22Rv1 (cell line): ENCODE results near the gene CDR2L.

Experiments
- CTCF ChIP-seq: fragments of 450-650 bp; IDR thresholded peaks from 2 replicates; pipeline ENCODE4 v1.5.1; 2017; ENCODE audit warnings: mild to moderate bottlenecking
- ZFX ChIP-seq: fragments of 450-650 bp; IDR thresholded peaks from 2 replicates; pipeline ENCODE4 v1.6.1; 2017; ENCODE audit warnings: antibody characterized with exemption, borderline replicate concordance

- TF ChIP-seq CTCF (no peak), ZFX (no peak)
Measured at GRCh38 chr17:75047398-75048098, 60.1 kb downstream of the CDR2L start.
